T-helper 2 cell treated with Interferon-gamma antibody and Interleukin-4, amounts not matched to agents 100 ng/mL and 5 ng/mL, for 36 hours (primary cell): ENCODE data around the gene C21orf58. TPM values are rescaled to one million over a fixed set of nuclear protein-coding genes. Genes with fewer than 3 reads are reported as not detected.
"Not testable (repeated sequence)": the region's sequence is repeated elsewhere in the genome, so short reads cannot be mapped to it uniquely, and the experiment has no call there.

Experiments
- intact Hi-C: fragments of 100-400 bp; cut with micrococcal nuclease; formaldehyde crosslinking; loops from one replicate; pipeline ENCODE4 v1.15.1; 2023
- total RNA-seq: library from RNA; stranded (reverse); gene quantifications from 2 replicates; pipeline ENCODE4 v1.2.3, GENCODE V29; 2022

C21orf58 gene
- 50.0 and 50.3 TPM in 2 replicates for total RNA-seq

DNA sequence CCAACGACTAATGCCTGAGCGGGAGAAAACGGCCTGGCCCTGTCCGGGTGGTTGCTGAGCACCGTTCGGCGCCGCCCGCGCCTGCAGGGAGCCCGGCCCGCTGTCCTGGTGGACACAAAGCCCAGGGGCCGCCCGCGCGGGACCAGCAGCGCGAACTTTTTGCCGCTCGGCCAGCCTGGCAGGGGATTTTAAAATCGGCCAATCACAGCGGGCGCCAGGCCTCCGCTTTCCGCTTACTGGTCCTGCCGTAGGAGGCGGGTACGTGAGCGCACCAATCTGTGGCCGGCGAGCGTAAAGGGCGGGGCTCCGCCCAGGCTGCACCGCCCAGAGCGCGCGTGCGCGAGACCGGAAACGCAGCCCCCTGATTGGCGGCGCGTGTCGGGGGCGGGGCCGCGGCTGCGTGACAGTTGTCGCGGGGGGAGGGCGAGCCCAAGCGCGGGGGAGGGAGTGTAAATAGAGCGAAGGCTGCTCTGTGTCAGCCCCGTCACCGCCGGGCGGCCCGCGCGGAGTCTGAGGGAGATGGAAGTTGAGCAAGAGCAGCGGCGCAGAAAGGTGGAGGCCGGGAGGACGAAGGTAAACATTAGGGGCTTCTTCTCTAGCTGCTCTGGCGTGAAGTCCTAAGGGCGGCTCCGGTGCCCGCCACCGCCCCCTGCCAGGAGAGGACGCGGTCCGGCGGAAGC is at the start of gene C21orf58, which contains the start of gene PCNT:
C21orf58 (minus strand) TSS at position 161 of the 680 bp plus-strand sequence. CDS start 1,132 bp downstream, outside the sequence.
PCNT (plus strand) TSS at position 447 of the 680 bp plus-strand sequence; CDS start at position 520, 73 bp downstream.
- intact Hi-C loops: loop anchor here (1.0 to 5.0 kb wide), 5 partner anchors 37 to 682 kb away; partner anchors contain the start of genes DIP2A, PCBP3 and YBEY

DNA sequence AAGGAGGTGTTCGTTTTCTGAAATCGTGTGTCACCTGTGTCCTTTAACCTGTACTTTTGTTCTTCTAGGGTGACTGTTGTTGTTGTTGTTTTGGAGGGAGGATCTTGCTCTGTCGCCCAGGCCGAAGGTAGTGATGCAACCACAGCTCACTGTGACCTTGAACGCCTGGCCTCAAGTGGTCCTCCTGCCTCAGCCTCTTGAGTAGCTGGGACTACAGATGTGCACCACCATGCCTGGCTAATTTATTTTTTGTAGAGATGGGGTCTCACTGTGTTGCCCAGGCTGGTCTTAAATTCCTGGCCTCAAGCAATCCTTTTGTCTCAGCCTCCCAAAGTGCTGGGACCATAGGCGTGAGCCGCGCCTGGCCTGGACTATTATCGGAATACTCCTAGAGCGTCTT is 49.3 kb upstream of the C21orf58 start:
- intact Hi-C loops: not testable (repeated sequence)

DNA sequence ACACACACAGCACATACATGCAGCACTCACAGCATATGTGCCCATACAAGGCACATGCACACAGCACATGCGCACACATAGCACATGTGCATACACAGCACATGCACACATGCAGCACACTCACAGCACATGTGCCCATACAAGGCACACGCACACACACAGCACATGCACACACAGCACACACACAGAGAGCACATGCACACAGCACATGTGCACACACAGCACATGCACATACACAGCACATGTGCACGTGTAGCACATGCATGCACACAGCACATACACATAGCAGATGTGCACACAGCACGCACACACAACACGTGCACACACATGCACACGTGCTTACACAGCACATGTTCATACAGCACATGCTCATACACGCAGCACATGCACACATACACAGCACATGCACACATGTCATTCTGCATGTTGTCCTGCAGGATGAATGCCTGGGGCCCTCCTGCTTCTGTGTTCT is 48.4 kb upstream of the C21orf58 start:
- intact Hi-C loops: no loop called here

DNA sequence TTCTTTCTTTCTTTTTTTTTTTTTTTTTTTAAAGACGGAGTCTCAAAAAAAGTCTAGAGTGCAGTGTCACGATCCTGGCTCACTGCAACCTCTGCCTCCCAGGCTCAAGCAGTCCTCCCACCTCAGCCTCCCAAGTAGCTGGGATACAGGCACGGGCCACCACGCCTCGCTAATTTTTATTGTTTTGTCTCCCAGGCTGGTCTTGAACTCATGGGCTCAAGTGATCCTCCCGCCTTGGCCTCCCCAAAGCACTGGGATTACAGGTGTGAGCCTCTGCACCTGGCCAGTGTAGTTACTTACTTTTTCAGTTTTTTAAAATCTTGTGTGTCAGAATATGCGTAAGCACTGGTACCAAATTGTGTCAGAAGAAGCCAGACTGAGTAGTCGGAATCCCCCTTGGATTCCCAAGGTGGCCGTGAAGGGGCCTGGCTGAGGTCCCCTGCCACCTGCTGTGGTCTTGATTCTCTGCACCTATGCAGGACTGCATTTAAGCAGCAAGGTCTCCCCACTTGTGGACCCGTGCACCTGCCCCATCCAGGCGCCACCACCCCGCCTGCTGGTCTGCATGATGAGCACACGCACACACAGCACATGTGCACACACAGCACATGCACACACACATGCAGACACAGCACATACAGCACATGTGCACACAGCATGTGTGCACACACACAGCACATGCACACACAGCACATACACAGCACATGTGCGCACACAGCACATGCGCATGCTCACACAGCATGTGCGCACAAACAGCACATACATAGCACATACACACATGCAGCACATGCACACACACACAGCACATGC is 47.7 kb upstream of the C21orf58 start:
- intact Hi-C loops: no loop called here

DNA sequence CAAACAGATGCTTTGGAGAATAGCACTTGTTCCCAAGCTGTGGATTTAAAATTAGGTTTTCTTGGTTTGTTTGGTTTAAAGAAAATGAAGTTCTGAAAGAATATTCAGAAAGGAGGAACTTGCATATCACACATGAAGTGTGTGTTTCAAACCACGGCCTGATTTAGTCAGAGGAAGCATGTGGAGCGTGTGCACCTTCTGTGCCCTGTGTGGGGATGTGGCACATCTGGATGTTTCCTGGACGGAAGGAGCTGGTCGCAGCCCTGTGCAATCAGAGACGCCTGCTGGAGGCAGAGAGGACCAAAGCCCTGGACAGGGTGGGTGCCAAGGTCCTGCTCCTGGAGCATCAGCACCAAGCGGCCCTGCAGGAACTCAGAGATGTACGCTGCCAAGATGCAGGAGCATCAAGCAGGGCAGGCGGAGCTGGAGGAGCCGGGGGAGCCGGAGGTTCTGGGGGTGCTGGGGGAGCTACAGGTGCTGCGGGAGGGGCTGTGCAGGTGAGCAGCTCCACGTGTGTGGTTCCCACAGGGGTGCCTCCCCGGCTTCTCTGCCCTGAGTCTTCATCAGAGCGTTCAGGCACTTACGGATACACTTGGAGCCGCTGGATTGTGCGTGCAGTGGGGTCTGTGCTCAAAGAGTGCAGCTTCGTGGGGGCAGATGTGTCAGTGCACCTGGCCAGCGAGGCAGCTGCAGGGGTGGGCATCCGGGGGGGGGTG is 46.0 kb upstream of the C21orf58 start:
- intact Hi-C loops: no loop called here

DNA sequence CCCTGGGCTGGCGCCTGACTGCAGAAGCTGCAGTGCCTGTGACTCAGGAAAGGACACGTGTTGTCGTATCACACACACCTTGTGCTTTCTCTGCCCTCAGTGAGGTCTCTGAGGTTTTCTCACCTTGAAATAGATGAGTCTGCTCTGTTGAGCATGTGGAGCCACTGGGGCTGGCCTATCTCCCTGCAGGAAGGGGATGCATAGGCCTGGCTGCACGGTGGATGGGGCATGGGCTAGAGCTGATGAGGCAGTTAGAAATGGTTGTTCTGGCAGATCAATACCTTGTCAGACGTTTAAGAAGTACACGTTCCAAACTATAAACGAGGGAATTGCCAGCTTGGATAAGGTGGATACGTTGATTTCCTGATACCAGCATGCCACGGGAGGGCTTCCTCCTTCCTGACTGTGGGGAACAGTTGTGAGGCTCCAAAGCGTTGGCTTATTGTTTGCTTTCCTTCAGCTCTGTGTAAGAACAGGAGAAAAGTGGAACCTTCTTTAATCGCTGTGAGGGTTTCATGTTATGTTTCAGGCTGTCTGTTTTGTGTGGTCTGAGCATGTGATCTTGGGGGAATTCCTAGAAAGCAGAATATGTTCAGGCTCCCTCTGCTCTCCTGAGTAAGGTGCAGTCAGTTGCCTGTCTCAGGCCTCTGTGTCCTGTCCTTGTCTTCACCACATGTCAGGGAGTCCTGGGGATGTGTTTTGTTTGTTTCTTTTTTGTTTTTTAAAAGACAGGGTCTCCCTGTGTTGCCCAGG is 45.0 kb upstream of the C21orf58 start:
- intact Hi-C loops: no loop called here

DNA sequence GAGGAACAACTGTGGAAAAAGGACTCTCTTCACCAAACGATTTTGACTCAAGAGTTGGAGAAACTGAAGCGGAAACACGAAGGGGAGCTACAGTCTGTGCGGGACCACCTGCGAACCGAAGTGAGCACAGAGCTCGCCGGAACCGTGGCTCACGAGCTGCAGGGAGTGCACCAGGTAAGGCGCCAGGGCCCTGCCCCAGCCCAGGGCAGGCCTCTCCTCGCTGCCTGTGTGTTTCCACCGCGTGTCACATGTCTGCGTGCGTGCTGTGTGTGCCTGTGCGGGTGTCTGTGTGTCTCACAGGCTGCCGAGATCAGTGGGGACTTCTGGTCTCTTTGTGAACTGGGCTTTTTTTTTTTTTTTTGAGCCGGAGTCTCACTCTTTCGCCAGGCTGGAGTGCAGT is 43.3 kb upstream of the C21orf58 start:
- intact Hi-C loops: no loop called here

DNA sequence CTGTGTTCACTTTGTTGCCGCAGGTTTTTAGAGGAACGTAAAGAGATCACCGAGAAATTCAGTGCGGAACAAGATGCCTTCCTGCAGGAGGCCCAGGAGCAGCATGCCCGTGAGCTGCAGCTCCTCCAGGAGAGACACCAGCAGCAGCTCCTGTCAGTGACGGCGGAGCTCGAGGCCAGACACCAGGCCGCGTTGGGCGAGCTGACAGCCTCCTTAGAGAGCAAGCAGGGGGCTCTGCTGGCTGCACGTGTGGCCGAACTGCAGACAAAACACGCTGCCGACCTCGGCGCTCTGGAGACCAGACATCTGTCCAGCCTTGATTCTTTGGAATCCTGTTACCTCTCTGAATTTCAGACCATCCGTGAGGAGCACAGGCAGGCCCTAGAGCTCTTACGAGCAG is 42.9 kb upstream of the C21orf58 start:
- intact Hi-C loops: no loop called here

DNA sequence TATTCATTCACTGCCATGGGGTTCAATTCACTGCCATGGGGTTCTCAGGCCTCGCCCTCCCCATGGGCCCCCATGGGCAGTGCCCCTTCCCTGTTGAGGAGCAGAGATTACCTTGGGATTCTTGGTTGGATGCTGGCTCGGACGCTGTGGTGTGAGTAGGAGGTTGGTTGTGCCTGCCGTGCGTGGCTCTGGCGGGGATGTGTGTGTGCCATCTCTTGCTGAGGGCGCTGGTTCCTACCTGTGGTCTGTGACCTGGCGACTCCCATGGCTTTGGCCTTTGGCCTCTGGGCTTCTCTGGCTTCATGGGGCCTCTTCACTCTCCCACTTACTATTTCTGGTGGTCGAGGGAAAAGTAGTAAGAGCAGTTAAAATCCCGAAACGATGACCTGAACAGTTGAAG is 42.4 kb upstream of the C21orf58 start:
- intact Hi-C loops: no loop called here

DNA sequence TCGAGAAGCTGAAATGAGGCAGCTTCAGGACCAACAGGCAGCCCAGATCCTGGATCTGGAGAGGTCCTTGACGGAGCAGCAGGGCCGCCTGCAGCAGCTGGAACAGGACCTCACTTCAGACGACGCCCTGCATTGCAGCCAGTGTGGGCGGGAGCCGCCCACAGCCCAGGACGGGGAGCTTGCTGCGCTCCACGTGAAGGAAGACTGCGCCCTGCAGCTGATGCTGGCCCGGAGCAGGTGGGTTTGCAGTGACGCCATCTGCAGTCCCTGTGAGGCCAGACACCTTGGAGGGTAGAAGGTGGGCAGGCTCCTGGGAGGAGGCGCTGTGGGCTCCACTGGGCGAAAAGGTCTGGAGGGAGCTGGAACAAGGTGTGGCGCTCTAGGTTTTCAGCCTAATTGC is 40.0 kb upstream of the C21orf58 start:
- intact Hi-C loops: no loop called here

DNA sequence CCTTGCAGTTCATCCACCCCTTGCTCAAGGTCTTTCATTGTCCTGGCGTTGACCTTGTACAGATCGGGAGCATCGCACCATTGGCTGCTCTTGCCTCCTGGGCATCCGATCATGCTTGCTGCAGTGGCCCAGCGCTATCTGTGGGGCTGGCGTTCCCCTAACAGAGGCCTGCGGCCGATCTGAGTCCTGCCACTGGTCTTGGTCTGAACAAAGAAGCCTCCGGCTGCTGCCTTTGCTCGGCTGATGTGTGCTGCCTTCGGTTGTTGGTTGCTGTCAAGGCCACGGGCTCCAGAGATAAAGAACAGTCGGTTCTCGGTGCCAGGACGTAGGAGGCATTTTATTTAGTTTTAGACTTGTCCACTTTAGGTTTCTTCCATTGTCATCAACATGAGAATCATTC is 39.3 kb upstream of the C21orf58 start:
- intact Hi-C loops: no loop called here

DNA sequence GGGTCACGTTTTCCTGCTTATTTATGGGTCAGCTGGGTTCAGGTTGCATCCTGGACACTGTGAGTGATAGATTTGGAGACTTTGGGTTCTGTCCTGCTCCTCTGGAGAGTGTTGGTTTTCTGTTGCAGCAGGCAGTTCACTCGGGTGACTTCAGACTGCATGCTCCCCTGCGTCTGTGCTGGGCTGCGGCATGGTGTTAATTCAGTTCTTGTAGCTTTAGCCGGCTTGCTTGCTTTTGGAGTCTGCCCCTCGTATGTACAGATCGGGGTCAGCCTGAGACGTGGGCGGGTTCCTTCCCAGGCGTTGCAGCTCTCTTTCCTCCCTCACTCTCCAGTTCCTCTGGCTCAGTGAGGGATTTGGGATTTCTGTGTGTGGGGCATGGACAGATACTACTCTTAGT is 38.3 kb upstream of the C21orf58 start:
- intact Hi-C loops: no loop called here

DNA sequence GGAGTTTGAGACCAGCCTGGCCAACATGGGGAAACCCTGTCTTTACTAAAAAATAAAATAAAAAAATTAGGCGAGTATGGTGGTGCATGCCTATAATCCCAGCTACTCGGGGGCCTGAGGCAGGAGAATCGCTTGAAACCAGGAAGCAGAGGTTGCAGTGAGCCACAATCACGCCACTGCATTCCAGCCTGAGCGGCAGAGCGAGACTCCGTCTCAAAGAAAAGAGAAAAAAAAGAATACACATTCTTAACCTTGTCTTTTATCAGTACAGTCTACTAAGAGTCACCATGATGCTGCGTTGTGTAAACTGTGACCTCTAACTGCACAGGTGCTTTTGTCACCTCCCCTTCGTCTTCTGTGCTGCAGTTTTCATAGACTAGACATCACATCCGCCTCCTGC is 37.5 kb upstream of the C21orf58 start:
- intact Hi-C loops: no loop called here

DNA sequence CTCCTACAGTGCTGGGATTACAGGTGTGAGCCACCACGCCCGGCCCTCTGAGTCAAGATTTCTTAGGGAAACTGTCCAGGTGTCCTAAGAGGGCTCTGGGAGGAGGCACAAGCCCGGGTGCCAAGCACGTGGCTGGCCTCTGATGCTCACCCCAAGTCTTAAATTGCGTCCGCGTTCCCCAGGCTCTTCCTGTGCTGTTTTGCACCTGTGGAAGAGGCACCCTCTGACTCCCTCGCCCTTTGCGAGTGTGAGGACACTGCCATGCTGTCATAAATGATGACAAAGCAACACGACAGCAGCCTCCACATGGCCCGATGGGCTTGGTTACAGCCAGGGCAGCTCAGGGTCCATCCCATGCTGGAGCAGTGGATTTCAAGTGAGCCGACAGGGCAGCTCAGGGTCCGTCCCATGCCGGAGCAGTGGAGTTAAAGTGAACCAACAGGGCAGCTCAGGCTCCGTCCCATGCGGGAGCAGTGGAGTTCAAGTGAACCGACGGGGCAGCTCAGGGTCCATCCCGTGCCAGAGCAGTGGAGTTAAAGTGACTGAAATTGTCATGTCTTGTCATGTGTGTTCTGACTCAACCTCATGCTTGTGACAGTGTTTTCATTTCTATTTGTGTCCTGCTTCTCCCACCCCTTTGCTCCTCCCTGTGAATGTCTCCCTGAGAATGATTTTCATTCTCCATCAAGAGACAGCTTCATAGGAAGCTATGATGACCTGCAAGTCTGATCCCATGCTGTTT is 34.2 kb upstream of the C21orf58 start:
- intact Hi-C loops: no loop called here

DNA sequence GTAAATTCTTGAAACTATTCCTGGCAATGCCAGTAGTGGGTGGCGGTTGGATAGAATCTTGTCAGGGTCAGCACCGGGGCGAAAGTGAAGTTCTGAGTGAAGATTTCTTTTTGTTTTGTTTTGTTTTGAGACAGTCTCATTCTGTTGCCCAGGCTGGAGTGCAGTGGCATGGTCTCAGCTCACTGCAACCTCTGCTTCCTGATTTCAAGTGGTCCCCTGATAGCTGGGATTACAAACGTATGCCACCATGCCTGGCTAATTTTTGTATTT is 33.6 kb upstream of the C21orf58 start:
- intact Hi-C loops: no loop called here

DNA sequence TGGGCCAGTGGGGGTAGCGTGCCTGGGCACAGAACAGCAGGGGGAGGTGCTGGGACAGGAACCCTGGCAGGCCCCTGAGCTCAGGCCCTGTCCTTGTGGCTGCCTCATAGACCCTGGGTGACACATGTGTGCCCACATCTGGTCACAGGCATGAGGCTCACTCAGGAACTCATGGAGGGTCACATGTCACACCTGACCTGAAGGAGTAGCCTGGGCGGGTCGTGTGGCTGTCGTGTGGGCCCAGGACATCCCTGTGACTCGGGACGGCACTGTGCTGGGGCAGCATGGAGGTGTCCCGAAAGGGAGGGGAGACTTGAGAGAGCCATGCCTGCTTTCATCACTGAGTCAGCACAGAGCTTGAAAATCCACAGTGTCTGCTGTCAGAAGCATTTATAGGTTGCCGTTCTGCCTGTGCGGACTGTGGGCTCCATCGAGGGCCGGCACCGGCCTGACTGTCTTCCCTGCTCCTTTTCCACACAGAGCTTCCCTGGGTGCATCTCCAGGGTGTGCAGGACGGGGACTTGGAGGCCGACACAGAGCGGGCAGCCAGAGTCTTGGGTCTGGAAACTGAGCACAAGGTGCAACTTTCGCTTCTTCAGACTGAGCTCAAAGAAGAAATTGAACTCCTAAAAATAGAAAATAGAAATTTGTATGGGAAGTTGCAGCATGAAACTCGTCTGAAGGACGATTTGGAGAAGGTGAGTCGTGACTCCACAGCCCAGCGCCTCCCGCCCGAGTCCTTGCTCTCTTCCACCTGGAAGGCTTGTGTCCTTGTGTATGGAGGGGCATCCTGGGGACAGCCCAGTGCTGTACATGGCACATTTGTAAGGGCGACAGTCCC is 33.0 kb upstream of the C21orf58 start:
- intact Hi-C loops: no loop called here

DNA sequence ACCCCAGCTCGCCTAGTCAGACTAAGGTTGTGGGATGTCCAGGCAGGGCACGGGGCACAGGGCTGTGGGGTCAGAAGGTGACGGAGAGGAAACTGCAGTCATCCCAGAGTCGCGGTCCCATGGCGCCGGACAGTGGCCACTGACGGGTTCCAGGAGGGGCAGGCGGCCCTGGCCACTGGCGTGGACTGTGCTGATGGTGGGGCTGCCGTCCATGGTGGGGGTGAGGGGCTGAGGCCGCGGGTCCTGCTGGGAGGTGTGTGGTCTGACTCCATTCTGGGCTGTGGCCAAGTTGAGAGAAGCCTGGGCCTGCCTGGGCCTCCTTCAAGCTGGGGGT is 32.3 kb upstream of the C21orf58 start:
- intact Hi-C loops: no loop called here

DNA sequence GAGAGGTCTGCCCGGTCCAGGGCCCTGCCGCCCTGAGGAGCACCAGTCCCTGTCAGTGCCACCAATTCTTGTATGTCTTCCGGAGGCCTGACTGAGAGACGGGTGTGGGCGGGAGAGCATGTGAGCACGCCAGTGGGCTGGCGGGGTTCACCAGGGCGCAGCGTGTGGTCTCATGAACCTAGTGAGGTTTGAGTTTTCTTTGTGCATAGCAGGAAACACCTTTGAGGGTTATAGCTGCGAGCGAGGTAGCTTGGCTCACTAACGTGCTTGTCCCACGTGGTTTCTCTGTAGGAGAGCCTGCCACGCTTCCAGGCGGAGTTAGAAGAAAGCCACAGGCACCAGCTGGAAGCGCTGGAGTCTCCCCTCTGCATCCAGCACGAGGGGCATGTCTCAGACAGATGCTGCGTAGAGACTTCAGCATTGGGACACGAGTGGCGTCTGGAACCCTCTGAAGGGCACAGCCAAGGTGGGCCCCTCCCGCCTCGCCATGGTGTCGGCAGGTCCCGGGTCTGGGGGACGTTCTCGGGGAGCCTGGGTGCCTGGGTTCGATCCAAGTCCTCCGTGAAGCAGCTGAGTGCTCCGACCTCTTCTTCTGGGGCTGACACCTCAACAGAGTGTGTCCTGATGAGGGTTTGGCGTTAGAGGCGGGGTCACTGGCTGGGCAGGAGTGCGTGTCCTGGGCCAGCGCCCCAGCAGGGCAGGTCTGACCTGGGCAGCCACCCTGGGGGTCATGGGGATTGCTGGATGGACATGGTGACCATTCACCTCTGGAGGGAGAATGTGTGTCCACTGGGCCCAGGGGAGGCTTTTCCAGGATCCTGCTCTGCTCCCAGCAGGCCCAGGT is 31.7 kb upstream of the C21orf58 start:
- intact Hi-C loops: no loop called here

DNA sequence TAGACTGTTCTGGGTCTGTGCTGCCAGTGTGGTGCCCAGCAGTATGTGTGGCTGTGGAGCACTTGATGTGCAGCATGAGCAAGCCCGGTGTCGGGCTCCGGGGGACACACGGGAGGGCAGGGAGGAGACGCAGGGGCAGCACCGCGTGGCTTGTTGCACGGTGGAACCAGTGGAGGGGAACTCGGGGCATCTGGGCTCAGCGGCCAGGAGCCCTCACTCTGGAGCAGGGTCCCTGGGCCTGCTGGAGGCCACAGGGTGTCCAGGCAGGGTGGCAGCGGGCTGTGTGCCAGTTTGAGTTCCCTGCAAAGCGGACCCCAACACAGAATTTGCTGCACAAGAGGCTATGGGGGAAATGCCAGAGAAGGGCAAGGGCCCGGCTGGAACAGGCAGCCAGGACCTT is 30.8 kb upstream of the C21orf58 start:
- intact Hi-C loops: no loop called here
